ENCODE data around the gene MAPK9. TPM values are rescaled to one million over a fixed set of nuclear protein-coding genes. Genes with fewer than 3 reads are reported as not detected.

Gene MAPK9
- total RNA-seq, 1 experiment from 2014 or later, result 38.6 TPM

GRCh38 chr5:180197016-180197702, 94.7 kb downstream of the MAPK9 start:
- Histone ChIP-seq H3K27ac (ENCODE audit: insufficient read length, low read depth, low read length) (no peak overlapping the region), H3K4me1 (ENCODE audit: insufficient read depth, low read length) (no peaks in the 10 kb centered on the region), H4K91ac (ENCODE audit: insufficient read length, low read depth, low read length) (no peak overlapping the region), H3K18ac (ENCODE audit: insufficient read length, low read depth, low read length) (no peak overlapping the region), H2BK120ac (ENCODE audit: low read depth, low read length, poor library complexity, severe bottlenecking) (no peak overlapping the region), H2BK15ac (ENCODE audit: low read depth, low read length) (no peak overlapping the region), H3K79me1 (ENCODE audit: insufficient read depth, low read depth, low read length, poor library complexity, severe bottlenecking) (no peaks in the 10 kb centered on the region), H2BK20ac (ENCODE audit: low read depth, low read length, poor library complexity, severe bottlenecking) (no peak overlapping the region), H2AFZ (ENCODE audit: low read length) (no peak overlapping the region), H2AK5ac (ENCODE audit: insufficient read length, low read length) (no peak overlapping the region), H3K4me2 (ENCODE audit: insufficient read depth, insufficient read length, low read length) (no peak overlapping the region), H3K23ac (ENCODE audit: insufficient read length, low read depth, low read length) (no peak overlapping the region), H2BK12ac (ENCODE audit: insufficient read length, low read depth, low read length) (no peak overlapping the region), H4K8ac (replicated peaks; ENCODE audit: insufficient read length, low read depth, low read length) (no peak overlapping the region), H3K56ac (ENCODE audit: insufficient read length, low read depth, low read length) (no peak overlapping the region), H3K14ac (ENCODE audit: insufficient read depth, low read length) (no peak overlapping the region; the same call in 1 of the 2 replicates), H4K20me1 (ENCODE audit: control insufficient read depth, insufficient read depth, insufficient read length) (no peaks in the 10 kb centered on the region), H3K79me2 (ENCODE audit: insufficient read depth, low read length) (no peaks in the 10 kb centered on the region), H3K27me3 (ENCODE audit: insufficient read depth, low read length) (no peaks in the 10 kb centered on the region), H2BK5ac (ENCODE audit: insufficient read length, low read length) (no peak overlapping the region), H3K9me3 (ENCODE audit: control insufficient read depth, low read depth, low read length) (no peaks in the 10 kb centered on the region), H3K23me2 (ENCODE audit: insufficient read length, low read depth, low read length, poor library complexity, severe bottlenecking) (no peaks in the 10 kb centered on the region), H3K9ac (ENCODE audit: extremely low read depth, insufficient read length, low read length) (no peak overlapping the region), H3T11ph (ENCODE audit: low read length) (no peak overlapping the region), H3K4ac (ENCODE audit: low read depth, low read length) (no peak overlapping the region), H4K5ac (ENCODE audit: insufficient read length, low read depth, low read length) (no peak overlapping the region)
- no peak for DNase-seq
- Mint-ChIP-seq H3K4me1 (peaks cover 3 to 8% of the 10 kb centered on the region in 2 experiments; a peak in 1 of 4 replicates), H3K27me3 (ENCODE audit: low read depth) (peaks cover 2% of the 10 kb centered on the region), H3K9me3 (peaks cover under 1 to 3% of the 10 kb centered on the region in 2 experiments; a peak in 3 of 5 replicates), H3K36me3 (ENCODE audit: insufficient read depth in 1 of 3, low read depth in 3 of 3) (peaks cover 0 to under 1% (median 0%) of the 10 kb centered on the region in 3 experiments; a peak in 1 of 7 replicates), H3K27ac (no peak overlapping the region), H3K4me3 (no peak overlapping the region)
- no CpG with 5 or more reads among the region's 14 CpGs for WGBS (ENCODE audit: extremely low coverage, insufficient read length, low lambda C conversion rate)
- no peak for TF ChIP-seq CTCF (conservative IDR thresholded peaks at IDR 0.05)

Measured in H9 (cell line).